GM19463 (cell line): ENCODE measurements around the gene NEK4.

Source experiments
- ATAC-seq: cut with Tn5 transposase; IDR thresholded peaks from one replicate; pipeline ENCODE4 v1.9.1; 2021; ENCODE audit warnings: mild to moderate bottlenecking, moderate library complexity; ENCODE audit not compliant: unreplicated experiment

Gene NEK4

GRCh38 chr3:52705438-52705687 is 65.4 kb downstream of the NEK4 start:
- ATAC-seq, result no peak

GRCh38 chr3:52704611-52705437 is 65.9 kb downstream of the NEK4 start:
- no peak for ATAC-seq

GRCh38 chr3:52703341-52703740 is 67.4 kb downstream of the NEK4 start:
- no peak for ATAC-seq

DNA sequence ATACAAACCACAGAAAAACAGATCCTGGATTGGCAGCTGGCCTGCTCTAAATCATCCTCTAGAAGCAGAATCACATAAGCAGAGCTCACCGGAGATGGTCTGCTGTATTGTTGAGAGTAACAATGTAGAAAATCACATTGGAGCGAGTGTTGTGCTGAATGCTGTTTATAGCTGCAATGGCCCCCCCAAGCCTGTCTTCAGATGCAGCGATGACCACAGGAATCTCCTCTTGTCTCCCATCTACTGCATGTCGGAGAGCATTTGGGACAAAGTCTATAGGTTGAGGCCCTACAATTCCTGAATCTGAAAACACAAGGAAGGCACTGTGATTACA is 73.1 kb downstream of the NEK4 start:
- ATAC-seq, result no peak

- no peak for ATAC-seq
Measured at GRCh38 chr3:52696830-52697631, 73.7 kb downstream of the NEK4 start.

GRCh38 chr3:52695798-52696671 is 74.7 kb downstream of the NEK4 start:
- no peak for ATAC-seq

DNA sequence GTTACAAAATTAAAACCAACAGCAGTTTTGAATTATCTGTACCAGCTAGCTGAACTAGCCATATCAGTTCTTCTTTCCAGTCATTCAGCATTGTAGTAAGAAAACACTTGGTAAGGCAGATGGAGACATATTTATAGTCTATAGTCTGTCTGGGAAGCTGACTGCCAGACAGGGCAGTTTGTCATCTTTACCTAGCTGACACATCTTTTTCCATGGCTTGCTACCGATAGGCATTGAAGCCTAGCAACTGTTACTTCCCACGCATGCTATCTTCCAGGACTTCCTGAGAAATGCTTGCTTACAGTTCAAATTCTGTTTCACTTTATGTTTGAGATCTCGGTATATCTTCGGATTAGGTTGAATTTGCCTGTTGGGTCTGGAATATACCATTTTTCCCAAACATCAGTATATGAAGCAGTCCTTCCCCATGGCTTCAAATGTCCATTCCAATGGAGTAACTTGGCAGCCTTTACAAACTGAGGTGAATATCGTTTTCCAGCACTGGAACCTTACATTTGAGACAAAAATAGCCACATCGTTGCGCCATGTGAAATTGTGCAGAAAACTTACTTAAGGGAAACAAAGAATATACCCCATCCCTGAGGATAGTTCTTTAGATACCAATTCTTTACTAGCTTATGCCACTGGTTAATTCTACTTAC is 76.1 kb downstream of the NEK4 start:
- no peak for ATAC-seq

GRCh38 chr3:52693071-52693470 is 77.7 kb downstream of the NEK4 start:
- no peak for ATAC-seq

DNA sequence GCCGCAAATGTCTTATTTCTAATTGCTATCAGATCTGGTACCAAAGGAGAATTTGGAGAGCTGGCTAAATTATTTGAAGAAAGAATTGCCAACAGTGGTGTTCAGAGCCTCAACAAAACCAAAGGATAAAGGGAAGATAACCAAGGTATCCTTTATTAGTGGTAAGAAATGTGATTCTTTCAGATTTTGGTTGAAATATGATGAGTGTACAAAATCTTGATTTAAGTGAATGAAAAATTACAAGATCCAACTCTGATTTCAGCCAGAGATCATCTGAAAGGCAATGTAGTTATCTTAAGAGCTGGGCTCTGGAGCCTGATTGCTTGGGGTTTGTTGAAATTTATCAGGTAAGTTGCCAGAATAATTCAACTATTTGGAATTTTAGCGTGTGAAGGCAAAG is 80.2 kb downstream of the NEK4 start:
- no peak for ATAC-seq

- ATAC-seq, result no peak
Measured at GRCh38 chr3:52689151-52689550, 81.6 kb downstream of the NEK4 start.

DNA sequence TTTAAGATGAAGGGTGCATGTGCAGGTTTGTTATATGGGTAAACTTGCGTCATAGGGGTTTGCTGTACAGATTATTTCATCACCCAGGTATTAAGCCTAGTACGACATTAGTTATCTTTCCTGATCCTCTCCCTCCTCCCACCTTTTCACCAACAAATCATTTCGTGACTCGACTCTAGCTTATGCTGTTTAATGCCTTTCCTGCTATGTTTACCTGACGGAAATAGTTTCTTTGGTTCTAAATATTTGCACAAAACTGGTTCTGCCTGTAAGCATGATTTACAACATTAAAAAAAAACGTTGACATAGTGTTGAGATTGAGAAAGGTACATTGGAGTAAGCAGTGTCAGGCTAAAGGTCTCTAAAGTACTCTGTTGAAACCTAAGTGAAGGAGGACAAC is 82.5 kb downstream of the NEK4 start:
- ATAC-seq, result no peak

- ATAC-seq, result peak; percentile 55
Measured at GRCh38 chr3:52685709-52686691, 84.7 kb downstream of the NEK4 start, which contains the start of the genes GNL3 and PBRM1. TSS of gene GNL3 (plus strand) at chr3:52686032. CDS start at chr3:52686093, 61 bp downstream. TSS of gene PBRM1 (minus strand) at chr3:52685913.

DNA sequence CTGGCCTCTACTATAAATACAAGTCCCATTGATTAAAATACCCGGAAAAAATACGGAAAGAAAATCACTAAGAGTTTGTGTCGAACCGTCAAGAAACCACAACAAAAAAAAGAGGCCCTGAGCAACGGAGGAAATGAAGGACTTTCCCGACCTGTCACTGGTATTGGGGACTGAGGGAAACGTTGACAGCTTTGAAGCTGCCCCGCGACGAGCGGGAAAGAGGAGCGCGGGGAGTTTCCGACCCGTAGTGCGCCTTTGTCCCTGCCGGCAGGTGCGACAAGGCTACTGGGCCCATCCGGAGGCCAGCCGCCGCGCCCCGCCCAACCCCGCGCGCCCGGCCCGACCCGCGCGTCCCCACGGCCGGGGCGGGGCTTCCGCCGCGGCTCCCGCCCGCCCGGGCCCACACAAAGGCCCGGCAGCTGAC is 85.4 kb downstream of the NEK4 start:
- ATAC-seq, result peak; percentile 76

GRCh38 chr3:52684184-52684583 is 86.6 kb downstream of the NEK4 start:
- ATAC-seq, result no peak

DNA sequence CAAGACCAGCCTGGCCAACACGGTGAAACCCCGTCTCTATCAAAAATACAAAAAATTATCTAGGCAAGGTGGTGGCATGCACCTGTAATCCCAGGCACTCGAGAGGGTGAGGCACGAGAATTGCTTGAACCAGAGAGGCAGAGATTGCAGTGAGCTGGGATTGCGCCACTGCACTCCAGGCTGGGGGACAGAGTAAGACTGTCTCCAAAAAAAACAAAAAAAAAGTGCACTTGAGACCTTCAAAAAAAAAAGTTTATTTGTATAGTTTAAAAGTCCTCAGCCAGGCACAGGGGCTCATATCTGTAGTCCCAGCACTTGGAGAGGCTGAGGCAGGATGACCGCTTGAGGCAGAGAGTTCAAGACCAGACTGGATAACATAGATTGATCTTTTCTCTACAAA is 87.1 kb downstream of the NEK4 start:
- ATAC-seq, result no peak

DNA sequence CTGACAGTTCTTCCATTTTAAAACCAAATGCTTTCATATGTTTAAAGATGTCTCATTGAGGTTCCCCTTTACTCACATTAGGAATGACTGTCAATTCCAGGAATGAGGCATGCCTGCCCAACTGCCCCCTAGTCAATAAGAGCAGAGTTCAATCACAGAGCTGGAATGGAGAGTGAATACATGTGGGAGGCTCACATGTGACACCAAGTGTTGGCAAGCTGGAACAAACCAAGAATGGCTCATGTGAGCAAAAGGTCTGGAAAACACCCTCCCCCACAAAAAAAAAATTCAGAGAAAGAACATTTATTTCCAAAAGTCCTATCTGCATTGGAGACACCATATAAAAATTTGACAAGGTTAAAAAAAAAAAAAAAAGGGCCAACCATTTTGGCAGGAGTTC is 88.7 kb downstream of the NEK4 start:
- no peak for ATAC-seq

DNA sequence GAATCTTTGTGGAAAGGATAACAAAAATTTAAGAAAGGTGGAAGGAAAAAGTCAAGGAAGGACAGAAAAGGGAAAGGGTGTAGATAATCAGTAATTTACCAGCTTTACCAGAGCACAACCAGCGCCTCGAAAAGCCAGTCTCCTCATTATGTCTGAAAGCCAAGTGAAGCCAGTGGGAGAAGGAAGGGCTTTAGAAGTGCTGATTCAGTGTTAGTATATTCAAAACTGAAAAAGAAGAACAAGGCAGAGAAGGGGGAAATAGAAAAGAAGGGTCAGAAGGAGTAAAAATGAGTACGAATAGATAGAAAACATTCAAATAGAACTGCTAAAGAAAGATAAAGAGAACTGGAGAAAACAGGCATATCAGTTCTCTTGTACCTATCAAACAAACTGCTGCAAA is 89.1 kb downstream of the NEK4 start:
- ATAC-seq, result no peak

DNA sequence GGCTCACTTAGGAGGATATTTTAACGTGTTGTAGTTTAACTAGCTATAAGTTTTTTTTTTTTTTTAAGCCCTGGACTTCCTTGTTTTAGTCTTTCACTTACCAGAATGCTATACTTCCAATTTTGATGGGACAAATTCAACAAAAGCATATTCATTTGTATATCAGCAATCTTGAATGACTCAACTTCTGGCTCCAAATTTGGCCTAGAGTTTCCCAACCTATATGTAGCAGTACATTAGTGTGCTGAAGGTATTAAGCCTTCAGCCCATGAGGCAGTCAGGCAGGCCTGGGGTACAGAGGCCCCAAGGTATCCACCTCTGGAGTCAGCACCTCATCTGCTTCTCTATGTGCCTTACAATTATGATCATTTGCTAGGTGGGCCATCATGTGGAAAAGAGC is 90.9 kb downstream of the NEK4 start:
- no peak for ATAC-seq

DNA sequence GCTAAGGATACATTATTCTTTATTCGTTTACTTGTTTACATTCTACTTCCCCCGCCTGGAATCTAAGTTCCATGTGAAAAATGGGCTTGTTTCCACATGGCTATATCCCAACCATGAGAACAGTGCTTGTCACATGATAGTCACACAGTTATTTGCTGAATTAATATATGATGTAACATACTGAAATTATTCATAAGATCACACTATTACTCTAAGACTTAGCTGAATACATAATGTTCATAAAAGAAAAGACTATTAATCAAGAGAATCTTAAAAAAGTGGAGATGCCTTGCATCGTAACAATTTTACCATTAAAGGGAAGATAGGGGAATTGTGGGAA is 91.6 kb downstream of the NEK4 start:
- ATAC-seq, result no peak
